CD14-positive monocyte (primary cell): Measurements from ENCODE around the gene RPS21. TPM values are rescaled to one million over a fixed set of nuclear protein-coding genes. Genes with fewer than 3 reads are reported as not detected.

Experiments
- DNase-seq, 3 donors: peaks; one replicate each; pipeline ENCODE4 v3.0.0-alpha.2; 2011 to 2022
- H2AFZ ChIP-seq: 2 replicates; pipeline ENCODE4 v1.6.0; 2012; ENCODE audit warnings: mild to moderate bottlenecking, low read depth, low read length, inconsistent platforms; ENCODE audit not compliant: insufficient read depth, poor library complexity, severe bottlenecking
- H3K27ac ChIP-seq, 2 donors: 1 replicate in 1 of 2; 2 replicates in 1 of 2; pipeline ENCODE4 v1.5.1; 2012 to 2013; ENCODE audit warnings: low read length in 2 of 2, control low read depth in 1 of 2, inconsistent platforms in 1 of 2, low read depth in 1 of 2, mild to moderate bottlenecking in 1 of 2
- H3K27me3 ChIP-seq, 2 donors: one replicate each; pipeline versions ENCODE4 v1.6.0 to v1.6.1; 2011 to 2013; ENCODE audit warnings: low read length in 2 of 2; ENCODE audit not compliant: control insufficient read depth in 2 of 2, insufficient read depth in 2 of 2
- H3K36me3 ChIP-seq, 2 donors: replicated peaks in 1 of 2; 1 replicate in 1 of 2; 2 replicates in 1 of 2; pipeline versions ENCODE4 v1.5.1 to v1.6.1; 2012 to 2013; ENCODE audit warnings: low read length in 2 of 2, control low read depth in 1 of 2, inconsistent platforms in 1 of 2, mild to moderate bottlenecking in 1 of 2; ENCODE audit not compliant: insufficient read depth in 2 of 2, control insufficient read depth in 1 of 2
- H3K4me1 ChIP-seq, 2 donors: 1 replicate in 1 of 2; 2 replicates in 1 of 2; pipeline versions ENCODE4 v1.5.1 to v1.6.1; 2012 to 2013; ENCODE audit warnings: low read length in 2 of 2, control low read depth in 1 of 2, inconsistent platforms in 1 of 2, mild to moderate bottlenecking in 1 of 2, moderate library complexity in 1 of 2; ENCODE audit not compliant: insufficient read depth in 2 of 2, control insufficient read depth in 1 of 2
- H3K4me2 ChIP-seq: replicated peaks from 2 replicates; pipeline ENCODE3; 2012; ENCODE audit warnings: low read length, moderate library complexity, mild to moderate bottlenecking; ENCODE audit not compliant: poor library complexity, severe bottlenecking; ENCODE audit errors: extremely low read depth
- H3K4me3 ChIP-seq, 3 experiments: fragments of 200-600 bp in 1 of 3; sonication (generic) in 1 of 3; replicated peaks in 1 of 3; 1 replicate in 2 of 3; 2 replicates in 1 of 3; pipeline ENCODE4 v1.5.1; 2011 to 2013; ENCODE audit warnings: low read length in 3 of 3, mild to moderate bottlenecking in 3 of 3, control low read depth in 2 of 3, low read depth in 2 of 3, inconsistent platforms in 1 of 3, moderate library complexity in 1 of 3
- H3K79me2 ChIP-seq: 2 replicates; pipeline ENCODE4 v1.6.0; 2012; ENCODE audit warnings: mild to moderate bottlenecking, control low read depth, inconsistent platforms, low read length, moderate library complexity; ENCODE audit not compliant: insufficient read depth
- H3K9ac ChIP-seq: 2 replicates; pipeline ENCODE4 v1.6.0; 2017; ENCODE audit warnings: low read length, mild to moderate bottlenecking; ENCODE audit not compliant: insufficient read depth, poor library complexity, severe bottlenecking
- H3K9me3 ChIP-seq, 2 donors: replicated peaks in 1 of 2; 1 replicate in 1 of 2; 2 replicates in 1 of 2; pipeline versions ENCODE4 v1.5.1 to v1.6.1; 2012 to 2013; ENCODE audit warnings: low read length in 2 of 2, control low read depth in 1 of 2; ENCODE audit not compliant: control insufficient read depth in 1 of 2, insufficient read depth in 1 of 2
- H4K20me1 ChIP-seq: 2 replicates; pipeline ENCODE4 v1.6.0; 2012; ENCODE audit warnings: mild to moderate bottlenecking, low read length, control low read depth, moderate library complexity; ENCODE audit not compliant: insufficient read depth
- H3K27ac Mint-ChIP-seq, 7 donors: one replicate each; pipeline ENCODE4 v1.8.0; 2020; ENCODE audit warnings: mild to moderate bottlenecking in 7 of 7, mixed read lengths in 7 of 7, moderate library complexity in 6 of 7, inconsistent platforms in 2 of 7
- H3K27me3 Mint-ChIP-seq, 3 donors: one replicate each; pipeline ENCODE4 v1.8.0; 2021 to 2022; ENCODE audit warnings: low read depth in 3 of 3, mild to moderate bottlenecking in 3 of 3, mixed read lengths in 3 of 3, moderate library complexity in 3 of 3, inconsistent platforms in 1 of 3
- H3K36me3 Mint-ChIP-seq, 2 donors: one replicate each; pipeline ENCODE4 v1.8.0; 2020; ENCODE audit warnings: mixed read lengths in 2 of 2, inconsistent platforms in 1 of 2, mild to moderate bottlenecking in 1 of 2
- H3K4me1 Mint-ChIP-seq: one replicate; pipeline ENCODE4 v1.8.0; 2020; ENCODE audit warnings: mild to moderate bottlenecking, mixed read lengths
- H3K4me3 Mint-ChIP-seq, 2 donors: one replicate each; pipeline ENCODE4 v1.8.0; 2020; ENCODE audit warnings: mild to moderate bottlenecking in 2 of 2, mixed read lengths in 2 of 2, moderate library complexity in 1 of 2
- H3K9me3 Mint-ChIP-seq, 7 donors: one replicate each; pipeline ENCODE4 v1.8.0; 2020 to 2022; ENCODE audit warnings: mixed read lengths in 7 of 7, mild to moderate bottlenecking in 6 of 7, moderate library complexity in 6 of 7, inconsistent platforms in 2 of 7
- CTCF ChIP-seq: fragments of 200-600 bp; IDR thresholded peaks from one replicate; pipeline ENCODE4 v1.8.0; 2022; ENCODE audit warnings: antibody characterized with exemption, mild to moderate bottlenecking
- WGBS: methylation state at CpG from one replicate; pipeline ENCODE4 v1.1.5; 2013; ENCODE audit warnings: missing lambda C conversion rate; ENCODE audit not compliant: insufficient coverage; 5-methylcytosine and 5-hydroxymethylcytosine counted together
- intact Hi-C, 2 donors: fragments of 100-400 bp; cut with micrococcal nuclease; formaldehyde crosslinking; loops; one replicate each; pipeline versions ENCODE4 v1.15.0 to v1.15.1; 2023
- polyA plus RNA-seq, 3 donors: library from polyadenylated mRNA; depleted of rRNA in 1 of 3; unstranded in 2 of 3; stranded (reverse) in 1 of 3; fragments of 300-500 nt in 2 of 3; fragments of >200 nt in 1 of 3; fragmentation: Illumina TruSeq in 2 of 3; gene quantifications; 1 replicate in 2 of 3; 2 replicates in 1 of 3; pipeline ENCODE4 v1.2.3, GENCODE V29; 2012 to 2021

The RPS21 gene
- polyA plus RNA-seq, 3 donors = 799 to 6,263 (median 968) TPM

GRCh38 chr20:62351469-62352401, 35.2 kb upstream of the RPS21 start:
- 93% methylated on average over 57 of the region's 60 CpGs for WGBS
- DNase-seq = no peak
- Histone ChIP-seq H3K4me3 (no peak overlapping the region), H3K36me3 (no peaks in the 10 kb centered on the region), H3K4me1 (no peaks in the 10 kb centered on the region), H4K20me1 (no peaks in the 10 kb centered on the region), H3K27me3 (peaks cover 0 to under 1% of the 10 kb centered on the region in 2 donors), H3K79me2 (no peaks in the 10 kb centered on the region), H3K9me3 (no peaks in the 10 kb centered on the region), H3K27ac (no peak overlapping the region), H3K9ac (no peak overlapping the region), H3K4me2 (no peak overlapping the region), H2AFZ (no peak overlapping the region)
- no peak for TF ChIP-seq CTCF
- Mint-ChIP-seq H3K4me1 (no peaks in the 10 kb centered on the region), H3K36me3 (no peaks in the 10 kb centered on the region), H3K9me3 (peaks cover 3 to 13% (median 9%) of the 10 kb centered on the region in 7 donors), H3K27ac (no peak overlapping the region), H3K27me3 (peaks cover 2 to 10% (median 4%) of the 10 kb centered on the region in 3 donors), H3K4me3 (no peak overlapping the region)
- intact Hi-C loops = no loop called here

- no peak for DNase-seq
- Histone ChIP-seq H3K27ac (no peak overlapping the region), H3K27me3 (peaks cover 0 to 9% of the 10 kb centered on the region in 2 donors), H3K9me3 (no peaks in the 10 kb centered on the region), H3K4me2 (no peak overlapping the region), H3K79me2 (no peaks in the 10 kb centered on the region), H4K20me1 (no peaks in the 10 kb centered on the region), H3K4me3 (no peak overlapping the region), H3K36me3 (no peaks in the 10 kb centered on the region), H3K9ac (no peak overlapping the region), H2AFZ (no peak overlapping the region), H3K4me1 (no peaks in the 10 kb centered on the region)
- whole genome bisulfite sequencing = 90% methylated on average over 42 of the region's 43 CpGs
- Mint-ChIP-seq H3K4me3 (no peak overlapping the region), H3K4me1 (no peaks in the 10 kb centered on the region), H3K27me3 (peaks cover 2 to 19% (median 10%) of the 10 kb centered on the region in 3 donors), H3K9me3 (peaks cover 3 to 13% (median 9%) of the 10 kb centered on the region in 7 donors), H3K27ac (peak overlapping the region in 1 of 7 donors; percentile 85), H3K36me3 (no peaks in the 10 kb centered on the region)
- intact Hi-C loops = no loop called here
- TF ChIP-seq CTCF = no peak
These were observed 34.3 kb upstream of the RPS21 start for GRCh38 chr20:62352402-62353288.
